22Rv1 (cell line): Measurements from ENCODE around the gene KIAA0232.

ENCODE experiments used
- CTCF ChIP-seq: fragments of 450-650 bp; IDR thresholded peaks from 2 replicates; pipeline ENCODE4 v1.5.1; 2017; ENCODE audit warnings: mild to moderate bottlenecking
- ZFX ChIP-seq: fragments of 450-650 bp; IDR thresholded peaks from 2 replicates; pipeline ENCODE4 v1.6.1; 2017; ENCODE audit warnings: antibody characterized with exemption, borderline replicate concordance

GRCh38 chr4:6914448-6914847 lies 131.9 kb downstream of the KIAA0232 start:
- TF ChIP-seq CTCF: no peak
- TF ChIP-seq ZFX: no peak
